GM12878 (cell line): ENCODE data around the gene PPAN. TPM values are rescaled to one million over a fixed set of nuclear protein-coding genes. Genes with fewer than 3 reads are reported as not detected.
A peak's percentile ranks its signal among the peaks of the same experiment; 100 is the strongest.

ENCODE experiments used
- ASH2L ChIP-seq: fragments of 300-600, 200-600 bp; sonication (generic); IDR thresholded peaks from 2 replicates; pipeline ENCODE4 v1.6.1; 2017; ENCODE audit warnings: low read depth, mild to moderate bottlenecking, borderline replicate concordance
- ATF3 ChIP-seq: IDR thresholded peaks from 2 replicates; pipeline ENCODE4 v1.6.1; 2011; ENCODE audit warnings: low read depth, mild to moderate bottlenecking, low read length, moderate library complexity, borderline replicate concordance; ENCODE audit errors: extremely low read depth
- ATF7 ChIP-seq: fragments of 450-650 bp; IDR thresholded peaks from 2 replicates; pipeline ENCODE4 v1.6.1; 2016; ENCODE audit warnings: low read depth, mild to moderate bottlenecking
- CEBPZ ChIP-seq: fragments of 150-350 bp; IDR thresholded peaks from 2 replicates; pipeline ENCODE4 v1.6.1; 2016; ENCODE audit warnings: low read depth, low read length
- CHD2 ChIP-seq: IDR thresholded peaks from 2 replicates; pipeline ENCODE4 v1.6.1; 2011; ENCODE audit warnings: low read depth, low read length, improper control_type of control experiment, borderline replicate concordance
- DPF2 ChIP-seq: fragments of 450-650 bp; IDR thresholded peaks from 2 replicates; pipeline ENCODE4 v1.6.1; 2017; ENCODE audit warnings: mild to moderate bottlenecking
- EED ChIP-seq: sonication (generic); IDR thresholded peaks from 2 replicates; pipeline ENCODE4 v1.6.1; 2016; ENCODE audit warnings: antibody characterized with exemption, low read depth
- EGR1 ChIP-seq, 2 experiments: IDR thresholded peaks; 1 replicate in 1 of 2; 2 replicates in 1 of 2; pipeline ENCODE4 v1.6.1; 2011 to 2012; ENCODE audit warnings: low read depth in 2 of 2, low read length in 2 of 2, borderline replicate concordance in 1 of 2, mild to moderate bottlenecking in 1 of 2, moderate library complexity in 1 of 2
- EP300 ChIP-seq, 2 experiments: fragments of 150-350 bp in 1 of 2; IDR thresholded peaks; 2 replicates each; pipeline ENCODE4 v1.6.1; 2011 to 2012; ENCODE audit warnings: low read depth in 2 of 2, low read length in 2 of 2, borderline replicate concordance in 1 of 2, improper control_type of control experiment in 1 of 2, inconsistent platforms in 1 of 2; ENCODE audit not compliant: control insufficient read depth in 1 of 2
- ETV6 ChIP-seq, 2 experiments: fragments of 450-650 bp in 1 of 2; IDR thresholded peaks in 1 of 2; conservative IDR thresholded peaks in 1 of 2; 2 replicates each; pipeline ENCODE4 v1.6.1; 2014; ENCODE audit warnings: antibody characterized with exemption in 1 of 2, borderline replicate concordance in 1 of 2, low read depth in 1 of 2, mild to moderate bottlenecking in 1 of 2, moderate library complexity in 1 of 2
- FOS ChIP-seq: IDR thresholded peaks from 3 replicates; pipeline ENCODE4 v1.6.1; 2011; ENCODE audit warnings: borderline replicate concordance; ENCODE audit not compliant: insufficient read length; ENCODE audit errors: extremely low read depth
- FOXM1 ChIP-seq: IDR thresholded peaks from 2 replicates; pipeline ENCODE4 v1.6.1; 2012; ENCODE audit warnings: low read depth, mild to moderate bottlenecking, inconsistent platforms, low read length, moderate library complexity
- HCFC1 ChIP-seq: fragments of 150-350 bp; IDR thresholded peaks from 2 replicates; pipeline ENCODE4 v1.6.1; 2014; ENCODE audit warnings: low read length
- HDGF ChIP-seq: fragments of 450-650 bp; IDR thresholded peaks from 2 replicates; pipeline ENCODE4 v1.6.1; 2016; ENCODE audit warnings: antibody characterized with exemption
- IKZF1 ChIP-seq: fragments of 450-650 bp; conservative IDR thresholded peaks from 2 replicates; pipeline ENCODE4 v1.6.1; 2017; ENCODE audit warnings: antibody characterized with exemption, mild to moderate bottlenecking
- MAX ChIP-seq: IDR thresholded peaks from 2 replicates; pipeline ENCODE4 v1.6.1; 2012; ENCODE audit warnings: low read depth, low read length, improper control_type of control experiment
- MTA2 ChIP-seq: fragments of 450-650 bp; IDR thresholded peaks from 2 replicates; pipeline ENCODE4 v1.6.1; 2016; ENCODE audit warnings: low read depth, mild to moderate bottlenecking, moderate library complexity
- NBN ChIP-seq: fragments of 450-650 bp; IDR thresholded peaks from 2 replicates; pipeline ENCODE4 v1.6.1; 2016
- PAX5 ChIP-seq: IDR thresholded peaks from 2 replicates; pipeline ENCODE4 v1.6.1; 2011; ENCODE audit warnings: low read depth, low read length, borderline replicate concordance
- RUNX3 ChIP-seq: IDR thresholded peaks from 2 replicates; pipeline ENCODE4 v1.6.1; 2012; ENCODE audit warnings: low read length, inconsistent platforms
- SMAD5 ChIP-seq: IDR thresholded peaks from 2 replicates; pipeline ENCODE4 v1.6.1; 2016; ENCODE audit warnings: antibody characterized with exemption, low read depth
- SRF ChIP-seq, 2 experiments: IDR thresholded peaks; 2 replicates each; pipeline ENCODE4 v1.6.1; 2011; ENCODE audit warnings: low read depth in 2 of 2, low read length in 2 of 2, mild to moderate bottlenecking in 1 of 2, moderate library complexity in 1 of 2
- TCF3 ChIP-seq: IDR thresholded peaks from 2 replicates; pipeline ENCODE4 v1.6.1; 2012; ENCODE audit warnings: low read depth, mild to moderate bottlenecking, low read length, borderline replicate concordance; ENCODE audit not compliant: insufficient read depth
- TCF7 ChIP-seq: IDR thresholded peaks from 2 replicates; pipeline ENCODE4 v1.6.1; 2014; ENCODE audit warnings: antibody characterized with exemption, borderline replicate concordance
- USF2 ChIP-seq: IDR thresholded peaks from 2 replicates; pipeline ENCODE4 v1.6.1; 2011; ENCODE audit warnings: low read depth, low read length, improper control_type of control experiment, borderline replicate concordance
- ZBED1 ChIP-seq: IDR thresholded peaks from 2 replicates; pipeline ENCODE4 v1.6.1; 2016; ENCODE audit warnings: borderline replicate concordance
- ZNF207 ChIP-seq: fragments of 450-650 bp; IDR thresholded peaks from 2 replicates; pipeline ENCODE4 v1.6.1; 2014; ENCODE audit warnings: antibody characterized with exemption, mild to moderate bottlenecking, borderline replicate concordance
- polyA plus RNA-seq, 11 experiments: library from polyadenylated mRNA; depleted of rRNA in 4 of 11; unstranded in 6 of 11; stranded (reverse) in 5 of 11; fragments of >200 nt; fragmentation: Nextera tagmentation in 4 of 11; fragmentation: Illumina TruSeq in 1 of 11; extraction: Ambion mirVana in 4 of 11; extraction: Trizol in 1 of 11; gene quantifications; 1 replicate in 1 of 11; 2 replicates in 10 of 11; pipeline versions ENCODE4 v1.2.1 to v1.2.3, GENCODE V29; 2011 to 2016; ENCODE audit warnings: inconsistent platforms in 2 of 11, missing spikeins in 2 of 11, low read depth in 1 of 11
- total RNA-seq, 4 experiments: library from RNA; depleted of rRNA in 3 of 4; stranded (reverse); fragments of >200 nt in 3 of 4; fragmentation: Illumina TruSeq in 1 of 4; extraction: Trizol in 1 of 4; gene quantifications; 2 replicates each; pipeline versions ENCODE4 v1.2.1 to v1.2.3, GENCODE V29; 2013 to 2021

Gene PPAN
- total and polyA plus RNA-seq, 10 of the 15 experiments (the other 5 are each of a cell fraction or from before 2014, with no cell fraction given) = 2.1 to 171 (median 108) TPM

- TF ChIP-seq TCF3 (no peak), EP300 (IDR thresholded peaks at IDR 0.05; ENCODE audit: borderline replicate concordance in 1 of 2, control insufficient read depth in 1 of 2, low read depth in 2 of 2, low read length in 2 of 2) (peak in 1 of 2 experiments; percentile 39; a peak in 1 of 4 replicates), FOS (no peak), ATF7 (no peak), EGR1 (IDR thresholded peaks at IDR 0.05; ENCODE audit: borderline replicate concordance in 1 of 2, low read depth in 2 of 2, low read length in 2 of 2) (peak in 1 of 2 experiments; percentile 78; a peak in 1 of 3 replicates), IKZF1 (peak; percentile 63), RUNX3 (peak; percentile 44), HCFC1 (no peak), PAX5 (peak; percentile 84), MTA2 (peak; percentile 55; the same call in 1 of the 2 replicates), TCF7 (no peak), ZBED1 (peak; percentile 67; the same call in 1 of the 2 replicates), NBN (peak; percentile 90), MAX (peak; percentile 72; the same call in 1 of the 2 replicates), SRF (IDR thresholded peaks at IDR 0.05; ENCODE audit: low read depth in 2 of 2, low read length in 2 of 2) (no peak), USF2 (no peak), ZNF207 (no peak), SMAD5 (peak; percentile 72; the same call in 1 of the 2 replicates), ASH2L (no peak), HDGF (peak; percentile 81), EED (no peak; the same call in 1 of the 2 replicates), FOXM1 (0 out of 2 replicates have a peak, but pooled peaks have one; percentile 16), CEBPZ (no peak), ATF3 (no peak), DPF2 (peak; percentile 61; the same call in 1 of the 2 replicates), CHD2 (peak; percentile 82), ETV6 (conservative IDR thresholded peaks at IDR 0.05 in 1 of 2, IDR thresholded peaks at IDR 0.05 in 1 of 2; ENCODE audit: borderline replicate concordance in 1 of 2, low read depth in 1 of 2) (peak in 1 of 2 experiments; percentile 69; a peak in 2 of 4 replicates)
These were observed 5.2 kb downstream of the PPAN start, which contains the start of gene P2RY11 (continued) for GRCh38 chr19:10111405-10111811.
